Spleen (tissue), 7 donors: ENCODE results near the gene KISS1R.
A peak's percentile ranks its signal among the peaks of the same experiment; 100 is the strongest.

Experiments
- POLR2A ChIP-seq, 3 donors: fragments of 450-650 bp; IDR thresholded peaks; one replicate each; pipeline ENCODE4 v1.5.1; 2017; ENCODE audit warnings: antibody characterized with exemption in 3 of 3, mild to moderate bottlenecking in 1 of 3
- TF ChIP-seq, protein P1 (sequence below), 11 experiments: fragments of 200-600 bp in 7 of 11; fragments of 450-650 bp in 4 of 11; sonication (generic) in 4 of 11; IDR thresholded peaks in 8 of 11; conservative IDR thresholded peaks in 3 of 11; 1 replicate in 7 of 11; 2 replicates in 4 of 11; pipeline versions ENCODE4 v1.4.0 to v1.8.0; 2016 to 2021; ENCODE audit warnings: antibody characterized with exemption in 11 of 11, inconsistent platforms in 4 of 11, mild to moderate bottlenecking in 1 of 11
- donor health status: DM: no; HTN: no; CAD: no; lungs with moderate emphysema.
- donor health status: DM: no; HTN: no; CAD: no.
- donor health status: DM: no; HTN: no; CAD: no.

DNA sequence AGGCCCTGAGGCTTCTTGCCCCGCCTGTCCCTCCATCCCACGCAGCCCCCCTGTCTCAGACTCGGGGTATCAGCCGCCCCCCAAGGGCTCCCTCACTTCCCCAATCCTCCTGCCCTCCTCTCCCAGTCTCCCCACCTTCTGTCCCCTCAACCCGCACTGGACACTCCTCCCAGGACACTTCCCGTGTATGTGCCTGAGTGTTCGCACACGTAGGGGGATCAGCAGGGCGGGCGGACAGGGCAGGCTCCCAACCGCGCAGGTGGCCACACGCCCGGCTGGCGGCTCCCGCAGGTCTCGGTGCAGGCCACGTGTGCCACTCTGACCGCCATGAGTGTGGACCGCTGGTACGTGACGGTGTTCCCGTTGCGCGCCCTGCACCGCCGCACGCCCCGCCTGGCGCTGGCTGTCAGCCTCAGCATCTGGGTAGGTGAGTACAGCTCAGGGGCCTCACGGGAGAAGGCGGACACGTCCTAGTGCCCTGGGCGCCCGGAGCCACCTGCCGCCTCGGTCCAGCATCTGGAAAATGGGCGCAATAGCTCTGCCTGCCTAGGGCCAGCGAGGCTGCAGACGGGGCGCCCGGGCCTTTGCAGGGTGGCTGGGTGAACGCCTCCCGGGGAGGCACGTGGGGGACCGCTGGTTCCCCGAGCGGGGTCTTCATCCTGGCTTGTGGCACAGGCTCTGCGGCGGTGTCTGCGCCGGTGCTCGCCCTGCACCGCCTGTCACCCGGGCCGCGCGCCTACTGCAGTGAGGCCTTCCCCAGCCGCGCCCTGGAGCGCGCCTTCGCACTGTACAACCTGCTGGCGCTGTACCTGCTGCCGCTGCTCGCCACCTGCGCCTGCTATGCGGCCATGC lies 2.3 kb downstream of the KISS1R start:
- TF ChIP-seq, protein P1, sequence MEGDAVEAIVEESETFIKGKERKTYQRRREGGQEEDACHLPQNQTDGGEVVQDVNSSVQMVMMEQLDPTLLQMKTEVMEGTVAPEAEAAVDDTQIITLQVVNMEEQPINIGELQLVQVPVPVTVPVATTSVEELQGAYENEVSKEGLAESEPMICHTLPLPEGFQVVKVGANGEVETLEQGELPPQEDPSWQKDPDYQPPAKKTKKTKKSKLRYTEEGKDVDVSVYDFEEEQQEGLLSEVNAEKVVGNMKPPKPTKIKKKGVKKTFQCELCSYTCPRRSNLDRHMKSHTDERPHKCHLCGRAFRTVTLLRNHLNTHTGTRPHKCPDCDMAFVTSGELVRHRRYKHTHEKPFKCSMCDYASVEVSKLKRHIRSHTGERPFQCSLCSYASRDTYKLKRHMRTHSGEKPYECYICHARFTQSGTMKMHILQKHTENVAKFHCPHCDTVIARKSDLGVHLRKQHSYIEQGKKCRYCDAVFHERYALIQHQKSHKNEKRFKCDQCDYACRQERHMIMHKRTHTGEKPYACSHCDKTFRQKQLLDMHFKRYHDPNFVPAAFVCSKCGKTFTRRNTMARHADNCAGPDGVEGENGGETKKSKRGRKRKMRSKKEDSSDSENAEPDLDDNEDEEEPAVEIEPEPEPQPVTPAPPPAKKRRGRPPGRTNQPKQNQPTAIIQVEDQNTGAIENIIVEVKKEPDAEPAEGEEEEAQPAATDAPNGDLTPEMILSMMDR (IDR thresholded peaks at IDR 0.05 in 8 of 11, conservative IDR thresholded peaks at IDR 0.05 in 3 of 11), result peak in 1 of 11 experiments; percentile 2
- no peak for TF ChIP-seq POLR2A (IDR thresholded peaks at IDR 0.05)
